Endothelial cell of umbilical vein (primary cell): ENCODE results near the gene NNT. TPM values are rescaled to one million over a fixed set of nuclear protein-coding genes. Genes with fewer than 3 reads are reported as not detected.
"Not testable (repeated sequence)": the region's sequence is repeated elsewhere in the genome, so short reads cannot be mapped to it uniquely, and the experiment has no call there.

Experiments used
- BruUV-seq: library from RNA; stranded (reverse); fragments of 400-500 nt; replicated peaks from 2 replicates; lab custom pipeline; 2021; lab: Mats Ljungman, UMichigan
- CTCF ChIA-PET: fragments of 300-600, 350-600 bp; sonication (Branson Sonifier 250); formaldehyde crosslinking; loops from one replicate; lab custom pipeline; 2021; ENCODE audit warnings: antibody characterized with exemption, inconsistent platforms; lab: Charles Lee
- POLR2A ChIA-PET: fragments of 300-600, 350-600 bp; sonication (Branson Sonifier 250); formaldehyde crosslinking; loops from one replicate; lab custom pipeline; 2021; ENCODE audit warnings: antibody characterized with exemption, inconsistent platforms; lab: Charles Lee
- DNase-seq: peaks from one replicate; pipeline ENCODE4 v3.0.0-alpha.2; 2011; ENCODE audit warnings: low read depth, low spot score
- FAIRE-seq: peaks from 2 replicates; lab custom pipeline; 2011; peaks lifted over from hg19 to GRCh38; lab: Jason Lieb, UNC
- H2AFZ ChIP-seq: 2 replicates; pipeline ENCODE4 v1.6.0; 2012; ENCODE audit warnings: low read depth, low read length, control low read depth, inconsistent platforms
- H3K27ac ChIP-seq: 2 replicates; pipeline ENCODE4 v1.5.1; 2011; ENCODE audit warnings: low read depth, mild to moderate bottlenecking, control low read depth, low read length, moderate library complexity; ENCODE audit not compliant: insufficient read depth
- H3K27me3 ChIP-seq, 2 experiments: 2 replicates each; pipeline versions ENCODE4 v1.6.0 to v1.6.1; 2011; ENCODE audit warnings: low read length in 2 of 2, mixed read lengths in 1 of 2; ENCODE audit not compliant: control insufficient read depth in 2 of 2, insufficient read depth in 2 of 2
- H3K36me3 ChIP-seq, 2 experiments: 2 replicates in 1 of 2; 3 replicates in 1 of 2; pipeline ENCODE4 v1.5.1; 2011; ENCODE audit warnings: low read length in 2 of 2, mild to moderate bottlenecking in 1 of 2, moderate library complexity in 1 of 2; ENCODE audit not compliant: control insufficient read depth in 2 of 2, insufficient read depth in 2 of 2; ENCODE audit errors: extremely low read depth in 1 of 2
- H3K4me1 ChIP-seq: 3 replicates; pipeline ENCODE4 v1.5.1; 2011; ENCODE audit warnings: mild to moderate bottlenecking, low read length; ENCODE audit not compliant: control insufficient read depth, insufficient read depth; ENCODE audit errors: extremely low read depth
- H3K4me2 ChIP-seq: 2 replicates; pipeline ENCODE4 v1.6.1; 2011; ENCODE audit warnings: low read length, control low read depth, mixed read lengths; ENCODE audit not compliant: insufficient read depth
- H3K4me3 ChIP-seq, 3 experiments: fragments of 200-600 bp in 1 of 3; sonication (generic), shearing (Covaris generic) in 1 of 3; replicated peaks in 1 of 3; 2 replicates each; pipeline ENCODE4 v1.5.1; 2011 to 2016; ENCODE audit warnings: control low read depth in 3 of 3, low read length in 3 of 3, mild to moderate bottlenecking in 2 of 3, inconsistent platforms in 1 of 3, low read depth in 1 of 3, moderate library complexity in 1 of 3; ENCODE audit not compliant: insufficient read depth in 1 of 3
- H3K79me2 ChIP-seq: 2 replicates; pipeline ENCODE4 v1.6.0; 2012; ENCODE audit warnings: low read length, inconsistent platforms; ENCODE audit not compliant: control insufficient read depth, insufficient read depth
- H3K9ac ChIP-seq: replicated peaks from 2 replicates; pipeline ENCODE3; 2011; ENCODE audit warnings: low read length, control low read depth; ENCODE audit not compliant: insufficient read depth; ENCODE audit errors: extremely low read depth
- H3K9me1 ChIP-seq: replicated peaks from 3 replicates; pipeline ENCODE4 v1.6.0; 2011; ENCODE audit warnings: mild to moderate bottlenecking, low read length; ENCODE audit not compliant: control insufficient read depth, insufficient read depth; ENCODE audit errors: extremely low read depth
- H3K9me3 ChIP-seq: replicated peaks from 2 replicates; pipeline ENCODE4 v1.5.1; 2012; ENCODE audit warnings: low read length, inconsistent platforms; ENCODE audit not compliant: control insufficient read depth, insufficient read depth
- H4K20me1 ChIP-seq: replicated peaks from 2 replicates; pipeline ENCODE3; 2011; ENCODE audit warnings: mild to moderate bottlenecking, low read length; ENCODE audit not compliant: control insufficient read depth, insufficient read depth; ENCODE audit errors: extremely low read depth
- EZH2 ChIP-seq: IDR thresholded peaks from 2 replicates; pipeline ENCODE4 v1.6.1; 2012; ENCODE audit warnings: borderline replicate concordance, low read depth, mild to moderate bottlenecking, moderate library complexity, low read length, inconsistent platforms; ENCODE audit not compliant: severe bottlenecking
- FOS ChIP-seq: IDR thresholded peaks from 2 replicates; pipeline ENCODE4 v1.6.1; 2011; ENCODE audit warnings: mild to moderate bottlenecking, low read length, moderate library complexity, borderline replicate concordance; ENCODE audit not compliant: insufficient read depth
- GATA2 ChIP-seq: IDR thresholded peaks from 2 replicates; pipeline ENCODE4 v1.7.0; 2011; ENCODE audit warnings: low read depth, mild to moderate bottlenecking, moderate library complexity, mixed read lengths, low read length; ENCODE audit not compliant: insufficient read length, insufficient read depth
- JUN ChIP-seq: IDR thresholded peaks from 2 replicates; pipeline ENCODE4 v1.6.1; 2011; ENCODE audit warnings: borderline replicate concordance, low read depth; ENCODE audit not compliant: insufficient read length, insufficient read depth
- MAX ChIP-seq: IDR thresholded peaks from 2 replicates; pipeline ENCODE4 v1.6.1; 2011; ENCODE audit not compliant: insufficient read depth, insufficient read length
- MYC ChIP-seq: IDR thresholded peaks from one replicate; pipeline ENCODE4 v1.6.1; 2011; ENCODE audit warnings: mild to moderate bottlenecking, low read depth, low read length
- POLR2A ChIP-seq: IDR thresholded peaks from 2 replicates; pipeline ENCODE4 v1.6.1; 2012; ENCODE audit warnings: low read depth, mild to moderate bottlenecking, control low read depth, low read length
- POLR2AphosphoS5 ChIP-seq: IDR thresholded peaks from 2 replicates; pipeline ENCODE4 v1.6.1; 2012; ENCODE audit warnings: low read depth, mild to moderate bottlenecking, control low read depth, low read length, moderate library complexity; ENCODE audit not compliant: insufficient read depth
- dilution Hi-C: fragments of 300-500 bp; cut with MboI; formaldehyde crosslinking; loops from one replicate; pipeline ENCODE4 v1.15.0; 2019; ENCODE audit warnings: low sequenced_read_pairs; ENCODE audit not compliant: extremely low pct_ligation_motif_present
- intact Hi-C: fragments of 100-400 bp; cut with micrococcal nuclease; formaldehyde crosslinking; loops from one replicate; pipeline ENCODE4 v1.10.0; 2022
- polyA plus RNA-seq, 4 experiments: library from polyadenylated mRNA; depleted of rRNA in 3 of 4; stranded (reverse) in 3 of 4; unstranded in 1 of 4; fragments of >200 nt; gene quantifications; 2 replicates each; pipeline versions ENCODE4 v1.2.1 to v1.2.3, GENCODE V29; 2011 to 2012; ENCODE audit warnings: missing spikeins in 1 of 4
- total RNA-seq: library from RNA; stranded (reverse); gene quantifications from 2 replicates; pipeline ENCODE4 v1.2.3, GENCODE V29; 2021
- TF ChIP-seq, protein P1 (sequence below), 2 donors: IDR thresholded peaks; 1 replicate in 1 of 2; 2 replicates in 1 of 2; pipeline ENCODE4 v1.5.1; 2011; ENCODE audit warnings: low read length in 2 of 2, mild to moderate bottlenecking in 2 of 2, moderate library complexity in 2 of 2, control low read depth in 1 of 2, inconsistent platforms in 1 of 2, low read depth in 1 of 2; ENCODE audit not compliant: insufficient read depth in 1 of 2; ENCODE audit errors: extremely low read depth in 1 of 2

NNT gene
- total and polyA plus RNA-seq, 2 donors (not counting 3 experiments of a cell fraction or from before 2014, with no cell fraction given) = 38.2 to 82.5 TPM

DNA sequence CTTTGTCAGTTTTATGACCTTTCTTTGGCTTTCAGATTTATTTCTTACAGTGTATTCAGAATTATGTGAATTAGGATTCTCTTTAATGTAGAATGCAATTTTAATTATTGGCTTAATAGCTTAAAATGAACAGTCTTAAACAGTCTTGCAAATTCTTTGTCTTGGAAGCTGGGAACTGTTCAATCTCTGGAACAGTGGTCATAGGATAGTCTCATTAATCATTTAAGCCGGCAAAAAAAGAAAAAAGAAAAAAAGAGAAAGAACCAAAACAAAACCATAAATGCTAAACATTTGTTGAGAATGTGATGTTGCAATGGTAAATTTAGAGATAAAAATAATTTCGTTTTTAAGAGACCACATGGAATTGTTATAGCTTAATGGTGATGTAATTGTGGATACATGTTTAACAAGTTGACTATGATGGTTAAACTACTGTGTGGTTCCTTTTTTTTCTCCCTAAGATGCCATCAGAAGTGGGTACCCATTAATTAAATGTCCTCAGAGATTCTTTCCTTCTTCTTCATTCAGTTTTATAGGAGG, 61.6 kb downstream of the NNT start:
- FAIRE-seq (no peak), DNase-seq (no peak)
- no peak overlapping the region for H3K4me3 ChIP-seq
- H3K27me3 ChIP-seq = no peaks in the 10 kb centered on the region
- no peaks in the 10 kb centered on the region for H3K9me1 ChIP-seq
- no peaks in the 10 kb centered on the region for H3K9me3 ChIP-seq
- peaks cover 2 to 3% of the 10 kb centered on the region in 2 experiments for H3K36me3 ChIP-seq
- ChIA-PET POLR2A (no interaction called here), CTCF (interaction anchor here (2.8 kb wide), 1 partner anchor 33 kb away, joined by 10 read pairs; no protein-coding TSS in a partner anchor)
- dilution Hi-C loops (no loop called here), intact Hi-C loops (no loop called here)
- H4K20me1 ChIP-seq = no peaks in the 10 kb centered on the region
- H3K9ac ChIP-seq = no peak overlapping the region
- no peaks in the 10 kb centered on the region for H3K79me2 ChIP-seq
- TF ChIP-seq GATA2 = no peak
- TF ChIP-seq EZH2 = no peak
- TF ChIP-seq MYC = no peak
- TF ChIP-seq POLR2A = no peak
- TF ChIP-seq POLR2AphosphoS5 = no peak
- no peak for TF ChIP-seq FOS
- TF ChIP-seq MAX = no peak
- TF ChIP-seq, protein P1, sequence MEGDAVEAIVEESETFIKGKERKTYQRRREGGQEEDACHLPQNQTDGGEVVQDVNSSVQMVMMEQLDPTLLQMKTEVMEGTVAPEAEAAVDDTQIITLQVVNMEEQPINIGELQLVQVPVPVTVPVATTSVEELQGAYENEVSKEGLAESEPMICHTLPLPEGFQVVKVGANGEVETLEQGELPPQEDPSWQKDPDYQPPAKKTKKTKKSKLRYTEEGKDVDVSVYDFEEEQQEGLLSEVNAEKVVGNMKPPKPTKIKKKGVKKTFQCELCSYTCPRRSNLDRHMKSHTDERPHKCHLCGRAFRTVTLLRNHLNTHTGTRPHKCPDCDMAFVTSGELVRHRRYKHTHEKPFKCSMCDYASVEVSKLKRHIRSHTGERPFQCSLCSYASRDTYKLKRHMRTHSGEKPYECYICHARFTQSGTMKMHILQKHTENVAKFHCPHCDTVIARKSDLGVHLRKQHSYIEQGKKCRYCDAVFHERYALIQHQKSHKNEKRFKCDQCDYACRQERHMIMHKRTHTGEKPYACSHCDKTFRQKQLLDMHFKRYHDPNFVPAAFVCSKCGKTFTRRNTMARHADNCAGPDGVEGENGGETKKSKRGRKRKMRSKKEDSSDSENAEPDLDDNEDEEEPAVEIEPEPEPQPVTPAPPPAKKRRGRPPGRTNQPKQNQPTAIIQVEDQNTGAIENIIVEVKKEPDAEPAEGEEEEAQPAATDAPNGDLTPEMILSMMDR (IDR thresholded peaks at IDR 0.05; ENCODE audit: extremely low read depth in 1 of 2, insufficient read depth in 1 of 2, low read depth in 1 of 2, low read length in 2 of 2) = no peak
- TF ChIP-seq JUN = no peak
- BruUV-seq = no TSS peak
- H3K27ac ChIP-seq = no peak overlapping the region
- H2AFZ ChIP-seq = no peak overlapping the region
- no peak overlapping the region for H3K4me2 ChIP-seq
- no peaks in the 10 kb centered on the region for H3K4me1 ChIP-seq

GRCh38 chr5:43665749-43666148, 62.8 kb downstream of the NNT start:
- H3K27me3 ChIP-seq, H3K4me3 ChIP-seq, dilution Hi-C loops, H3K9ac ChIP-seq, H3K9me3 ChIP-seq, H3K9me1 ChIP-seq, CTCF ChIA-PET, H3K4me2 ChIP-seq, BruUV-seq, H3K79me2 ChIP-seq, DNase-seq, H2AFZ ChIP-seq, H3K4me1 ChIP-seq, FAIRE-seq, H4K20me1 ChIP-seq, POLR2A ChIA-PET, H3K27ac ChIP-seq, intact Hi-C loops, H3K36me3 ChIP-seq: not testable (repeated sequence)

- intact Hi-C loops, H3K9ac ChIP-seq, H4K20me1 ChIP-seq, H3K9me3 ChIP-seq, DNase-seq, dilution Hi-C loops, H3K4me2 ChIP-seq, H3K27me3 ChIP-seq, POLR2A ChIA-PET, H2AFZ ChIP-seq, H3K4me1 ChIP-seq, H3K36me3 ChIP-seq, CTCF ChIA-PET, BruUV-seq, FAIRE-seq, H3K9me1 ChIP-seq, H3K4me3 ChIP-seq, H3K79me2 ChIP-seq, H3K27ac ChIP-seq: not testable (repeated sequence)
Measured at GRCh38 chr5:43666728-43667127, 63.7 kb downstream of the NNT start.
